GM23338 (cell line): ENCODE data around the gene CENPL.
"Not testable (repeated sequence)": the region's sequence is repeated elsewhere in the genome, so short reads cannot be mapped to it uniquely, and the experiment has no call there.

Source experiments
- CREB1 ChIP-seq: fragments of 250-450 bp; sonication (Bioruptor Pico); IDR thresholded peaks from 2 replicates; pipeline ENCODE4 v1.5.0; 2020; ENCODE audit warnings: low read depth, mild to moderate bottlenecking, moderate library complexity
- CTCF ChIP-seq, 2 experiments: fragments of 200-600 bp in 1 of 2; sonication (generic) in 1 of 2; conservative IDR thresholded peaks; 2 replicates each; pipeline versions ENCODE4 v1.5.1 to v1.6.1; 2016 to 2017; ENCODE audit warnings: antibody characterized with exemption in 2 of 2, low read depth in 2 of 2, mild to moderate bottlenecking in 2 of 2, moderate library complexity in 1 of 2
- ETS1 ChIP-seq: IDR thresholded peaks from 2 replicates; pipeline ENCODE4 v1.6.1; 2016; ENCODE audit warnings: antibody characterized with exemption
- EZH2 ChIP-seq: fragments of 200-600 bp; sonication (generic); IDR thresholded peaks from one replicate; pipeline ENCODE4 v1.8.0; 2017; ENCODE audit warnings: antibody characterized with exemption, mild to moderate bottlenecking, low read depth; ENCODE audit not compliant: unreplicated experiment
- EZH2phosphoT487 ChIP-seq: fragments of 200-600 bp; sonication (generic); IDR thresholded peaks from one replicate; pipeline ENCODE4 v1.8.1; 2018; ENCODE audit warnings: antibody characterized with exemption; ENCODE audit not compliant: unreplicated experiment
- NANOG ChIP-seq: IDR thresholded peaks from 2 replicates; pipeline ENCODE4 v1.6.1; 2016; ENCODE audit warnings: antibody characterized with exemption, borderline replicate concordance
- POLR2AphosphoS5 ChIP-seq: IDR thresholded peaks from 2 replicates; pipeline ENCODE4 v1.6.1; 2016; ENCODE audit warnings: antibody characterized with exemption, low read depth
- REST ChIP-seq: IDR thresholded peaks from one replicate; pipeline ENCODE4 v1.6.1; 2018; ENCODE audit warnings: antibody characterized with exemption; ENCODE audit not compliant: unreplicated experiment
- STAT1 ChIP-seq: IDR thresholded peaks from one replicate; pipeline ENCODE4 v1.6.1; 2016; ENCODE audit warnings: antibody characterized with exemption; ENCODE audit not compliant: unreplicated experiment
- ZNF462 ChIP-seq: fragments of 250-450 bp; sonication (Bioruptor Pico); IDR thresholded peaks from 2 replicates; pipeline ENCODE4 v1.5.0; 2020; ENCODE audit warnings: mild to moderate bottlenecking, moderate library complexity

GRCh38 chr1:173859547-173859946 is 34.9 kb upstream of the CENPL start:
- TF ChIP-seq CTCF (conservative IDR thresholded peaks at IDR 0.05; ENCODE audit: low read depth in 2 of 2); POLR2AphosphoS5; EZH2; REST; ZNF462; ETS1; CREB1 (CRISPR knock-in tag); EZH2phosphoT487; NANOG; STAT1: not testable (repeated sequence)
